ENCODE measurements around the gene STK16.

DNA sequence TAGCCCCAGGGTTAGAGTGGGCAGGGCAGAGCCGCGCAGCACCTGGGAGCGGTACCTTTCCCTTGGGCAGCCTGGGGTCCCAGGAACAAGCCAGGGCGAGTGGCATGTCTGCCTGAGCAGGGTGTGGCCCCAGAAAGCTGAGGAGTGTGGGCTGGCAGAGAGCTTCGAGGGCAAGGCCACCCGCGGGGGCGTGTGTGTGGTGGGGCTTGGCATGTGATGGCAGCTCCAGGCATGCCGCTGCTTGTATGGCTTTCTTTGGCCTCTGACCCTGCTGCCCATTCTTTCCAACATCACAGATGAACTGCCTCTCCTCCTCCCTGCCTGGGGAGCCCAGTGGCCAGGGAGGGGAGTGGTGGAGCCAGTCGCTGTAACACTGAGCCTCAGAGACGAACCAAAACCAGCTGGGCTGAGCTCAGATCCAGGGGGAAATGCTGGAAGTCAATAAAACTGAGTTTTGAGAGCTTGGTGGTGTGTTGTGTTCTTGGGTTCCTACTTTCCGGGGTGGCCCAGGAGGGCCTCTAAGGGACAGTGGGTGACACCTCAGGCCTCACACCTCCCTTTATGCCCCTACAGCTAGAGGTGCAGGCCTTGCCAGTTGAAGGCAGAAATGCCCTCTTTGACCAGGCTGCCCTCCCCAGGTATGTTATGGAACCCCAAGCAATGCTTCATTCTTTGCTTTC is 41.3 kb downstream of the STK16 start:
- TF ChIP-seq, protein P1, sequence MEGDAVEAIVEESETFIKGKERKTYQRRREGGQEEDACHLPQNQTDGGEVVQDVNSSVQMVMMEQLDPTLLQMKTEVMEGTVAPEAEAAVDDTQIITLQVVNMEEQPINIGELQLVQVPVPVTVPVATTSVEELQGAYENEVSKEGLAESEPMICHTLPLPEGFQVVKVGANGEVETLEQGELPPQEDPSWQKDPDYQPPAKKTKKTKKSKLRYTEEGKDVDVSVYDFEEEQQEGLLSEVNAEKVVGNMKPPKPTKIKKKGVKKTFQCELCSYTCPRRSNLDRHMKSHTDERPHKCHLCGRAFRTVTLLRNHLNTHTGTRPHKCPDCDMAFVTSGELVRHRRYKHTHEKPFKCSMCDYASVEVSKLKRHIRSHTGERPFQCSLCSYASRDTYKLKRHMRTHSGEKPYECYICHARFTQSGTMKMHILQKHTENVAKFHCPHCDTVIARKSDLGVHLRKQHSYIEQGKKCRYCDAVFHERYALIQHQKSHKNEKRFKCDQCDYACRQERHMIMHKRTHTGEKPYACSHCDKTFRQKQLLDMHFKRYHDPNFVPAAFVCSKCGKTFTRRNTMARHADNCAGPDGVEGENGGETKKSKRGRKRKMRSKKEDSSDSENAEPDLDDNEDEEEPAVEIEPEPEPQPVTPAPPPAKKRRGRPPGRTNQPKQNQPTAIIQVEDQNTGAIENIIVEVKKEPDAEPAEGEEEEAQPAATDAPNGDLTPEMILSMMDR (IDR thresholded peaks at IDR 0.05), result no peak
- no peak for TF ChIP-seq POLR2A (IDR thresholded peaks at IDR 0.05)
